Calu3 (cell line): ENCODE data around the gene ABCC6. TPM values are rescaled to one million over a fixed set of nuclear protein-coding genes. Genes with fewer than 3 reads are reported as not detected.

Experiments
- BruUV-seq: library from RNA; stranded (reverse); fragments of 400-500 nt; replicated peaks from 2 replicates; lab custom pipeline; 2021; lab: Mats Ljungman, UMichigan
- CTCF ChIA-PET: fragments of 300-600 bp; sonication (Branson Sonifier 250); formaldehyde crosslinking; loops from one replicate; lab custom pipeline; 2022; ENCODE audit warnings: antibody characterized with exemption; lab: Charles Lee
- DNase-seq: peaks from one replicate; pipeline ENCODE4 v3.0.0; 2022
- H3K27ac Mint-ChIP-seq: one replicate; pipeline ENCODE4 v1.8.0; 2022; ENCODE audit warnings: mixed read lengths; ENCODE audit not compliant: unreplicated experiment
- H3K27me3 Mint-ChIP-seq: one replicate; pipeline ENCODE4 v1.8.0; 2022; ENCODE audit warnings: mixed read lengths; ENCODE audit not compliant: unreplicated experiment
- H3K36me3 Mint-ChIP-seq: one replicate; pipeline ENCODE4 v1.8.0; 2022; ENCODE audit warnings: mild to moderate bottlenecking, moderate library complexity, mixed read lengths; ENCODE audit not compliant: insufficient read depth, unreplicated experiment
- H3K4me1 Mint-ChIP-seq: one replicate; pipeline ENCODE4 v1.8.0; 2022; ENCODE audit warnings: mild to moderate bottlenecking, low read depth, mixed read lengths; ENCODE audit not compliant: unreplicated experiment
- H3K4me3 Mint-ChIP-seq: one replicate; pipeline ENCODE4 v1.8.0; 2022; ENCODE audit warnings: mild to moderate bottlenecking, low read depth, moderate library complexity, mixed read lengths; ENCODE audit not compliant: unreplicated experiment
- H3K9me3 Mint-ChIP-seq: one replicate; pipeline ENCODE4 v1.8.0; 2022; ENCODE audit warnings: low read depth, mixed read lengths; ENCODE audit not compliant: unreplicated experiment
- CTCF ChIP-seq: fragments of 200-600 bp; IDR thresholded peaks from one replicate; pipeline ENCODE4 v1.8.0; 2022; ENCODE audit warnings: antibody characterized with exemption; ENCODE audit not compliant: unreplicated experiment
- intact Hi-C: fragments of 100-400 bp; cut with micrococcal nuclease; formaldehyde crosslinking; loops from one replicate; pipeline ENCODE4 v1.10.0; 2022; ENCODE audit not compliant: unreplicated experiment
- total RNA-seq: library from RNA; stranded (reverse); gene quantifications from 2 replicates; pipeline ENCODE4 v1.2.3, GENCODE V29; 2022

Gene ABCC6
- total RNA-seq, 1 experiment from 2014 or later, result 3.7 TPM

- intact Hi-C loops, result no loop called here
- CTCF ChIA-PET, result no interaction called here
- Mint-ChIP-seq H3K4me1 (no peaks in the 10 kb centered on the region), H3K27me3 (no peaks in the 10 kb centered on the region), H3K27ac (no peak overlapping the region), H3K36me3 (no peaks in the 10 kb centered on the region), H3K9me3 (no peaks in the 10 kb centered on the region), H3K4me3 (no peak overlapping the region)
- DNase-seq, result no peak
- TF ChIP-seq CTCF, result no peak
- no TSS peak for BruUV-seq
These were observed 56.3 kb downstream of the ABCC6 start for GRCh38 chr16:16166949-16167348.

- CTCF ChIA-PET, result no interaction called here
- Mint-ChIP-seq H3K27me3 (no peaks in the 10 kb centered on the region), H3K27ac (no peak overlapping the region), H3K4me3 (no peak overlapping the region), H3K9me3 (no peaks in the 10 kb centered on the region), H3K4me1 (no peaks in the 10 kb centered on the region), H3K36me3 (no peaks in the 10 kb centered on the region)
- TF ChIP-seq CTCF, result no peak
- DNase-seq, result no peak
- no TSS peak for BruUV-seq
- intact Hi-C loops, result no loop called here
These were observed 57.2 kb downstream of the ABCC6 start for GRCh38 chr16:16166085-16166484.

- no TSS peak for BruUV-seq
- CTCF ChIA-PET, result interaction anchor here (1.0 kb wide), 1 partner anchor 22 kb away, joined by 3 read pairs; no protein-coding TSS in a partner anchor
- no peaks in the 10 kb centered on the region for H3K4me1 Mint-ChIP-seq
- H3K27ac Mint-ChIP-seq, result no peak overlapping the region
- no peaks in the 10 kb centered on the region for H3K9me3 Mint-ChIP-seq
- no peak for DNase-seq
- no peak for TF ChIP-seq CTCF
- no peaks in the 10 kb centered on the region for H3K36me3 Mint-ChIP-seq
- intact Hi-C loops, result no loop called here
- H3K4me3 Mint-ChIP-seq, result no peak overlapping the region
- H3K27me3 Mint-ChIP-seq, result no peaks in the 10 kb centered on the region
These were observed 59.1 kb downstream of the ABCC6 start for GRCh38 chr16:16164243-16164642.

- no peak for DNase-seq
- no peak overlapping the region for H3K27ac Mint-ChIP-seq
- BruUV-seq, result no TSS peak
- CTCF ChIA-PET, result no interaction called here
- H3K9me3 Mint-ChIP-seq, result no peaks in the 10 kb centered on the region
- intact Hi-C loops, result no loop called here
- no peaks in the 10 kb centered on the region for H3K27me3 Mint-ChIP-seq
- no peak overlapping the region for H3K4me3 Mint-ChIP-seq
- H3K4me1 Mint-ChIP-seq, result no peaks in the 10 kb centered on the region
- no peak for TF ChIP-seq CTCF
- no peaks in the 10 kb centered on the region for H3K36me3 Mint-ChIP-seq
These were observed 59.7 kb downstream of the ABCC6 start for GRCh38 chr16:16163571-16163970.
